Progenitor cell of endocrine pancreas (in vitro differentiated cells): Measurements from ENCODE around the gene CXCL3. TPM values are rescaled to one million over a fixed set of nuclear protein-coding genes. Genes with fewer than 3 reads are reported as not detected.

Source experiments
- DNase-seq: peaks from one replicate; pipeline ENCODE4 v3.0.0; 2021; ENCODE audit warnings: low spot score; ENCODE audit not compliant: unreplicated experiment
- H3K27ac Mint-ChIP-seq: 2 replicates; pipeline ENCODE4 v1.8.0; 2021; ENCODE audit warnings: mild to moderate bottlenecking, moderate library complexity, mixed read lengths
- H3K27me3 Mint-ChIP-seq: 2 replicates; pipeline ENCODE4 v1.8.0; 2021; ENCODE audit warnings: mixed read lengths
- H3K36me3 Mint-ChIP-seq: 2 replicates; pipeline ENCODE4 v1.8.0; 2022; ENCODE audit warnings: mixed read lengths; ENCODE audit not compliant: insufficient read depth
- H3K4me1 Mint-ChIP-seq: 2 replicates; pipeline ENCODE4 v1.8.0; 2021; ENCODE audit warnings: low read depth, mixed read lengths
- H3K4me3 Mint-ChIP-seq: 2 replicates; pipeline ENCODE4 v1.8.0; 2021; ENCODE audit warnings: low read depth, mild to moderate bottlenecking, moderate library complexity, mixed read lengths
- H3K9me3 Mint-ChIP-seq: 2 replicates; pipeline ENCODE4 v1.8.0; 2021; ENCODE audit warnings: low read depth, mixed read lengths
- CTCF ChIP-seq: fragments of 200-600 bp; sonication (generic); IDR thresholded peaks from one replicate; pipeline ENCODE4 v1.5.0; 2021; ENCODE audit warnings: antibody characterized with exemption, mild to moderate bottlenecking; ENCODE audit not compliant: unreplicated experiment
- total RNA-seq: library from RNA; stranded (reverse); gene quantifications from 2 replicates; pipeline ENCODE4 v1.2.1, GENCODE V29; 2021

Gene CXCL3
- total RNA-seq, 1 donor from 2014 or later: 1.7 TPM

- no peaks in the 10 kb centered on the region for H3K36me3 Mint-ChIP-seq
- H3K4me1 Mint-ChIP-seq: peaks cover 6% of the 10 kb centered on the region
- no peak for DNase-seq
- peaks cover 3% of the 10 kb centered on the region for H3K27me3 Mint-ChIP-seq
- H3K27ac Mint-ChIP-seq: no peak overlapping the region
- no peak for TF ChIP-seq CTCF
- H3K9me3 Mint-ChIP-seq: no peaks in the 10 kb centered on the region
- H3K4me3 Mint-ChIP-seq: no peak overlapping the region
Observed at GRCh38 chr4:74055498-74055897, 17.0 kb upstream of the CXCL3 start.

- no peak for TF ChIP-seq CTCF
- Mint-ChIP-seq H3K36me3 (no peaks in the 10 kb centered on the region), H3K9me3 (no peaks in the 10 kb centered on the region), H3K4me3 (no peak overlapping the region), H3K27ac (no peak overlapping the region), H3K4me1 (peaks cover 6% of the 10 kb centered on the region), H3K27me3 (peaks cover 3% of the 10 kb centered on the region)
- no peak for DNase-seq
Observed at GRCh38 chr4:74055096-74055495, 16.6 kb upstream of the CXCL3 start.

- DNase-seq: no peak
- Mint-ChIP-seq H3K4me3 (no peak overlapping the region), H3K27me3 (peaks cover 3% of the 10 kb centered on the region), H3K9me3 (no peaks in the 10 kb centered on the region), H3K27ac (no peak overlapping the region), H3K4me1 (peaks cover 6% of the 10 kb centered on the region), H3K36me3 (no peaks in the 10 kb centered on the region)
- TF ChIP-seq CTCF: no peak
Observed at GRCh38 chr4:74054483-74055047, 16.1 kb upstream of the CXCL3 start.

GRCh38 chr4:74047152-74047551, 8.7 kb upstream of the CXCL3 start:
- Mint-ChIP-seq H3K27me3 (peaks cover 8% of the 10 kb centered on the region), H3K4me3 (no peak overlapping the region), H3K27ac (no peak overlapping the region), H3K4me1 (no peaks in the 10 kb centered on the region), H3K36me3 (no peaks in the 10 kb centered on the region), H3K9me3 (peaks cover 16% of the 10 kb centered on the region)
- DNase-seq: no peak
- TF ChIP-seq CTCF: no peak

GRCh38 chr4:74045772-74046171, 7.3 kb upstream of the CXCL3 start:
- no peak overlapping the region for H3K27ac Mint-ChIP-seq
- no peaks in the 10 kb centered on the region for H3K4me1 Mint-ChIP-seq
- no peaks in the 10 kb centered on the region for H3K36me3 Mint-ChIP-seq
- H3K4me3 Mint-ChIP-seq: no peak overlapping the region
- no peak for DNase-seq
- no peak for TF ChIP-seq CTCF
- peaks cover 16% of the 10 kb centered on the region for H3K9me3 Mint-ChIP-seq
- peaks cover 17% of the 10 kb centered on the region for H3K27me3 Mint-ChIP-seq
